Ishikawa (cell line): ENCODE results near the gene NCDN.

Experiments
- CEBPB ChIP-seq: IDR thresholded peaks from 2 replicates; pipeline ENCODE4 v1.6.1; 2012
- CREB1 ChIP-seq: IDR thresholded peaks from 2 replicates; pipeline ENCODE4 v1.6.1; 2012; ENCODE audit warnings: low read depth
- EGR1 ChIP-seq: IDR thresholded peaks from 2 replicates; pipeline ENCODE4 v1.6.1; 2012
- EP300 ChIP-seq: IDR thresholded peaks from 2 replicates; pipeline ENCODE4 v1.6.1; 2012; ENCODE audit warnings: borderline replicate concordance
- FOXM1 ChIP-seq: IDR thresholded peaks from 2 replicates; pipeline ENCODE4 v1.6.1; 2012; ENCODE audit warnings: low read depth, borderline replicate concordance
- NFIC ChIP-seq: IDR thresholded peaks from 2 replicates; pipeline ENCODE4 v1.6.1; 2012
- RAD21 ChIP-seq: IDR thresholded peaks from 2 replicates; pipeline ENCODE4 v1.6.1; 2012; ENCODE audit warnings: low read depth
- TAF1 ChIP-seq: IDR thresholded peaks from 2 replicates; pipeline ENCODE4 v1.6.1; 2012; ENCODE audit warnings: low read depth, mild to moderate bottlenecking
- TCF12 ChIP-seq: IDR thresholded peaks from 2 replicates; pipeline ENCODE4 v1.6.1; 2012; ENCODE audit warnings: low read depth
- TEAD4 ChIP-seq: IDR thresholded peaks from 2 replicates; pipeline ENCODE4 v1.6.1; 2012
- YY1 ChIP-seq: IDR thresholded peaks from 2 replicates; pipeline ENCODE4 v1.6.1; 2012; ENCODE audit warnings: low read depth
- ZBTB7A ChIP-seq: IDR thresholded peaks from 2 replicates; pipeline ENCODE4 v1.6.1; 2012; ENCODE audit warnings: low read depth
- TF ChIP-seq, protein P1 (sequence below): IDR thresholded peaks from 2 replicates; pipeline ENCODE4 v1.6.1; 2012
- TF ChIP-seq, protein P2 (sequence below): IDR thresholded peaks from 2 replicates; pipeline ENCODE4 v1.6.1; 2012
- TF ChIP-seq, protein P3 (sequence below): IDR thresholded peaks from 2 replicates; pipeline ENCODE4 v1.6.1; 2012; ENCODE audit warnings: low read depth, mild to moderate bottlenecking

NCDN gene

DNA sequence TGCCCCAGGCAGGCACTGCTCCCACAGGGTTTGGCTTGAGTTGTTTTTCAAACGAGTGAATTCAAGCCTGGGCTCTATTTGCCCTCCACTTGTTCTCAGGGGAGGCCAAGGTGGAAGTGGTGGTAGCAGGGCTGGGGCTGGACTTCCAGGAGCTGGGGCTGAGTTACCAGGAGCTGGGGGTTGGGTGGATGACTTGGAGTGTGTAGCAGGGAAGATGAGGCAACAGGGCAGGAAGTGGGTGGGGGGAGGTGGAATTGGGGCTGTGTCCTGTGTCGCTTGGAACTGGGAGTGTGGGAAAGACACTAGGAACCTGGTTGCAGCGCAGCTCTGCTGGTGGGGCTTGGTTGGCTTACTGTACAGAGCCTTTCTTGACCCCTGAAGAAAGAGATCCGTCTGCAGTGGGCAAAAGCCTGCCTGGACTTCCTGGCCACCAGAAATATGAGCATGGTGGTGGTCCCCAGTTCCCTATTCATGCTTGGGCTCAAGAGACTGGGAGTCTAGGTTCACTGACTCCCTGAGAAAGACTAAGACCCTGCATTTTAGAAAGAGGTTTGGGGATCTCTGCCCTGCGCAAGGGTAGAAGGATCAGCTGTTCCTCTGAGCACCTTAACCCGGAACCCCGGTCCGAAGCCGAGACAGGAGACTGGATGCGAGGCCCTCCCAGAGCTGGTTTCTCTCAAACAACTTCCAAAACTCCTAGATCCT lies 18.6 kb downstream of the NCDN start:
- TF ChIP-seq CREB1 (no peak), EP300 (no peak), ZBTB7A (no peak), FOXM1 (no peak), TCF12 (no peak), EGR1 (no peak), YY1 (no peak), NFIC (no peak), CEBPB (no peak), TEAD4 (no peak), RAD21 (no peak), TAF1 (no peak)
- TF ChIP-seq, protein P1, sequence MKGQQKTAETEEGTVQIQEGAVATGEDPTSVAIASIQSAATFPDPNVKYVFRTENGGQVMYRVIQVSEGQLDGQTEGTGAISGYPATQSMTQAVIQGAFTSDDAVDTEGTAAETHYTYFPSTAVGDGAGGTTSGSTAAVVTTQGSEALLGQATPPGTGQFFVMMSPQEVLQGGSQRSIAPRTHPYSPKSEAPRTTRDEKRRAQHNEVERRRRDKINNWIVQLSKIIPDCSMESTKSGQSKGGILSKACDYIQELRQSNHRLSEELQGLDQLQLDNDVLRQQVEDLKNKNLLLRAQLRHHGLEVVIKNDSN, result no peak
- TF ChIP-seq, protein P2, sequence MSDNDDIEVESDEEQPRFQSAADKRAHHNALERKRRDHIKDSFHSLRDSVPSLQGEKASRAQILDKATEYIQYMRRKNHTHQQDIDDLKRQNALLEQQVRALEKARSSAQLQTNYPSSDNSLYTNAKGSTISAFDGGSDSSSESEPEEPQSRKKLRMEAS, result no peak
- TF ChIP-seq, protein P3, sequence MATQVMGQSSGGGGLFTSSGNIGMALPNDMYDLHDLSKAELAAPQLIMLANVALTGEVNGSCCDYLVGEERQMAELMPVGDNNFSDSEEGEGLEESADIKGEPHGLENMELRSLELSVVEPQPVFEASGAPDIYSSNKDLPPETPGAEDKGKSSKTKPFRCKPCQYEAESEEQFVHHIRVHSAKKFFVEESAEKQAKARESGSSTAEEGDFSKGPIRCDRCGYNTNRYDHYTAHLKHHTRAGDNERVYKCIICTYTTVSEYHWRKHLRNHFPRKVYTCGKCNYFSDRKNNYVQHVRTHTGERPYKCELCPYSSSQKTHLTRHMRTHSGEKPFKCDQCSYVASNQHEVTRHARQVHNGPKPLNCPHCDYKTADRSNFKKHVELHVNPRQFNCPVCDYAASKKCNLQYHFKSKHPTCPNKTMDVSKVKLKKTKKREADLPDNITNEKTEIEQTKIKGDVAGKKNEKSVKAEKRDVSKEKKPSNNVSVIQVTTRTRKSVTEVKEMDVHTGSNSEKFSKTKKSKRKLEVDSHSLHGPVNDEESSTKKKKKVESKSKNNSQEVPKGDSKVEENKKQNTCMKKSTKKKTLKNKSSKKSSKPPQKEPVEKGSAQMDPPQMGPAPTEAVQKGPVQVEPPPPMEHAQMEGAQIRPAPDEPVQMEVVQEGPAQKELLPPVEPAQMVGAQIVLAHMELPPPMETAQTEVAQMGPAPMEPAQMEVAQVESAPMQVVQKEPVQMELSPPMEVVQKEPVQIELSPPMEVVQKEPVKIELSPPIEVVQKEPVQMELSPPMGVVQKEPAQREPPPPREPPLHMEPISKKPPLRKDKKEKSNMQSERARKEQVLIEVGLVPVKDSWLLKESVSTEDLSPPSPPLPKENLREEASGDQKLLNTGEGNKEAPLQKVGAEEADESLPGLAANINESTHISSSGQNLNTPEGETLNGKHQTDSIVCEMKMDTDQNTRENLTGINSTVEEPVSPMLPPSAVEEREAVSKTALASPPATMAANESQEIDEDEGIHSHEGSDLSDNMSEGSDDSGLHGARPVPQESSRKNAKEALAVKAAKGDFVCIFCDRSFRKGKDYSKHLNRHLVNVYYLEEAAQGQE, result no peak

DNA sequence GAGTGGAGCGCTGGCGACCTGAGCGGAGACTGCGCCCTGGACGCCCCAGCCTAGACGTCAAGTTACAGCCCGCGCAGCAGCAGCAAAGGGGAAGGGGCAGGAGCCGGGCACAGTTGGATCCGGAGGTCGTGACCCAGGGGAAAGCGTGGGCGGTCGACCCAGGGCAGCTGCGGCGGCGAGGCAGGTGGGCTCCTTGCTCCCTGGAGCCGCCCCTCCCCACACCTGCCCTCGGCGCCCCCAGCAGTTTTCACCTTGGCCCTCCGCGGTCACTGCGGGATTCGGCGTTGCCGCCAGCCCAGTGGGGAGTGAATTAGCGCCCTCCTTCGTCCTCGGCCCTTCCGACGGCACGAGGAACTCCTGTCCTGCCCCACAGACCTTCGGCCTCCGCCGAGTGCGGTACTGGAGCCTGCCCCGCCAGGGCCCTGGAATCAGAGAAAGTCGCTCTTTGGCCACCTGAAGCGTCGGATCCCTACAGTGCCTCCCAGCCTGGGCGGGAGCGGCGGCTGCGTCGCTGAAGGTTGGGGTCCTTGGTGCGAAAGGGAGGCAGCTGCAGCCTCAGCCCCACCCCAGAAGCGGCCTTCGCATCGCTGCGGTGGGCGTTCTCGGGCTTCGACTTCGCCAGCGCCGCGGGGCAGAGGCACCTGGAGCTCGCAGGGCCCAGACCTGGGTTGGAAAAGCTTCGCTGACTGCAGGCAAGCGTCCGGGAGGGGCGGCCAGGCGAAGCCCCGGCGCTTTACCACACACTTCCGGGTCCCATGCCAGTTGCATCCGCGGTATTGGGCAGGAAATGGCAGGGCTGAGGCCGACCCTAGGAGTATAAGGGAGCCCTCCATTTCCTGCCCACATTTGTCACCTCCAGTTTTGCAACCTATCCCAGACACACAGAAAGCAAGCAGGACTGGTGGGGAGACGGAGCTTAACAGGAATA lies 19.7 kb downstream of the NCDN start:
- no peak for TF ChIP-seq ZBTB7A
- no peak for TF ChIP-seq TCF12
- TF ChIP-seq, protein P2, result no peak
- no peak for TF ChIP-seq CREB1
- no peak for TF ChIP-seq TEAD4
- no peak for TF ChIP-seq EP300
- no peak for TF ChIP-seq RAD21
- TF ChIP-seq YY1, result no peak
- TF ChIP-seq, protein P1, result no peak
- TF ChIP-seq, protein P3, result no peak
- no peak for TF ChIP-seq CEBPB
- no peak for TF ChIP-seq EGR1
- no peak for TF ChIP-seq TAF1
- no peak for TF ChIP-seq FOXM1
- no peak for TF ChIP-seq NFIC

DNA sequence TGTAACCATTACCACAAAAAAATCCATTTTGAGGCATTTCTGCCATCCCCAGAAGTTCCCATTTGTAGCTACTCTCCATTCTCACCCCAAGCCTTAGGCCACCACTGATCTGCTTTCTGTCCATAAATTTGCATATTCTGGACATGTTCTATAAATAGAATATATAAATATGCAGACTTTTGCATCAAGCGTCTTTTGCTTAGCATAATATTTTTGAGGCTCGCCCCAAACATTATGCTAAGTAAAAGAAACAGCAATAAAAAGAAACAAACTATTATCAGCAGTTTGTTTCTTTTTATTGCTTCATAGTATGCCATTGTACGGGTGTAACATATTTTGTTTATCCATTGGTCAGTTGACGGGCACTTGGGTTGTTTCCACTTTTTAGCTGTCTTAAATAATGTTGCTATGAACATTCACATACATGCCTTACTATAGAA lies 23.4 kb downstream of the NCDN start:
- no peak for TF ChIP-seq TAF1
- no peak for TF ChIP-seq CEBPB
- no peak for TF ChIP-seq TCF12
- TF ChIP-seq, protein P2, result no peak
- TF ChIP-seq, protein P1, result no peak
- no peak for TF ChIP-seq ZBTB7A
- TF ChIP-seq FOXM1, result no peak
- no peak for TF ChIP-seq RAD21
- TF ChIP-seq EP300, result no peak
- no peak for TF ChIP-seq NFIC
- TF ChIP-seq, protein P3, result no peak
- TF ChIP-seq TEAD4, result no peak
- TF ChIP-seq CREB1, result no peak
- no peak for TF ChIP-seq EGR1
- no peak for TF ChIP-seq YY1
